Adrenal gland (tissue), 19 donors: ENCODE results near the gene ADPRS. TPM values are rescaled to one million over a fixed set of nuclear protein-coding genes. Genes with fewer than 3 reads are reported as not detected.

Experiments used
- DNase-seq, 7 donors: peaks; one replicate each; pipeline ENCODE4 v3.0.0-alpha.2; 2019 to 2020
- H3K27ac ChIP-seq, 5 donors: fragments of 200-600 bp; sonication (generic) in 4 of 5; 1 replicate in 3 of 5; 2 replicates in 2 of 5; pipeline versions ENCODE4 v1.5.1 to v1.8.0; 2016 to 2020; ENCODE audit warnings: mild to moderate bottlenecking in 1 of 5
- H3K27me3 ChIP-seq: fragments of 200-600 bp; 2 replicates; pipeline ENCODE4 v1.8.0; 2021
- H3K36me3 ChIP-seq, 2 donors: fragments of 200-600 bp; replicated peaks in 1 of 2; 1 replicate in 1 of 2; 2 replicates in 1 of 2; pipeline versions ENCODE4 v1.5.1 to v1.8.0; 2018 to 2022
- H3K4me1 ChIP-seq, 2 donors: fragments of 200-600 bp; replicated peaks in 1 of 2; 1 replicate in 1 of 2; 2 replicates in 1 of 2; pipeline versions ENCODE4 v1.5.1 to v1.8.0; 2018 to 2021
- H3K4me3 ChIP-seq, 4 donors: fragments of 200-600 bp; sonication (generic) in 3 of 4; one replicate each; pipeline ENCODE4 v1.5.1; 2016 to 2018
- H3K9me3 ChIP-seq, 3 donors: fragments of 200-600 bp; sonication (generic) in 1 of 3; replicated peaks in 1 of 3; 1 replicate in 2 of 3; 2 replicates in 1 of 3; pipeline versions ENCODE4 v1.5.1 to v1.8.0; 2016 to 2021
- POLR2A ChIP-seq, 2 donors: fragments of 450-650 bp; IDR thresholded peaks; one replicate each; pipeline ENCODE4 v1.6.1; 2017; ENCODE audit warnings: antibody characterized with exemption in 2 of 2, mild to moderate bottlenecking in 2 of 2, moderate library complexity in 1 of 2
- WGBS, 4 donors: extraction: QIAGEN DNeasy Blood & Tissue Kit in 2 of 4; methylation state at CpG; one replicate each; pipeline versions ENCODE4 v1.1.5 to v1.1.7; 2013 to 2017; 5-methylcytosine and 5-hydroxymethylcytosine counted together
- intact Hi-C, 2 donors: fragments of 100-400 bp; cut with DNase I; formaldehyde crosslinking; loops; one replicate each; pipeline versions ENCODE4 v1.14.1 to v1.15.0; 2022 to 2023
- long read RNA-seq, 10 donors: library from polyadenylated mRNA in 3 of 10; unstranded in 2 of 10; stranded (forward) in 1 of 10; transcript quantifications; one replicate each; pipeline ENCODE4 v2.0.0 and lab custom pipeline, GENCODE V29; 2021 to 2026
- polyA plus RNA-seq, 3 donors: library from polyadenylated mRNA; stranded (reverse); fragments of 200-250 nt in 2 of 3; fragments of 350-450 nt in 1 of 3; fragmentation: Illumina TruSeq in 1 of 3; extraction: RNeasy Lipid Tissue Mini Kit (QIAGEN cat#74804) in 1 of 3; gene quantifications; one replicate each; pipeline ENCODE4 v1.2.3, GENCODE V29; 2013 to 2014
- total RNA-seq, 9 donors: library from RNA; depleted of rRNA in 4 of 9; stranded (reverse); fragments of >200 nt in 4 of 9; fragments of 120-200 nt in 1 of 9; fragmentation: NEBNext Ultra II Directional in 1 of 9; extraction: Animal tissue kit (Norgen Biotek cat#: 25700) in 1 of 9; gene quantifications; one replicate each; pipeline versions ENCODE4 v1.1.0 to v1.2.4, GENCODE V29; 2013 to 2023
- TF ChIP-seq, protein P1 (sequence below), 6 experiments: fragments of 450-650 bp in 4 of 6; fragments of 200-600 bp in 2 of 6; sonication (generic) in 1 of 6; IDR thresholded peaks; 1 replicate in 5 of 6; 2 replicates in 1 of 6; pipeline versions ENCODE4 v1.5.1 to v1.8.0; 2016 to 2021; ENCODE audit warnings: antibody characterized with exemption in 6 of 6, mild to moderate bottlenecking in 2 of 6, moderate library complexity in 1 of 6
- donor health status: healthy with polysubstance abuse.
- donor health status: Bipolar disorder and iron deficiency.
- donor health status: DM: yes; HTN: yes; CAD: no.
- donor health status: DM: no; HTN: no; CAD: no.
- donor health status: DM: no; HTN: no; CAD: no.
- donor health status: DM: yes; HTN: yes; CAD: no.

The ADPRS gene, protein sequence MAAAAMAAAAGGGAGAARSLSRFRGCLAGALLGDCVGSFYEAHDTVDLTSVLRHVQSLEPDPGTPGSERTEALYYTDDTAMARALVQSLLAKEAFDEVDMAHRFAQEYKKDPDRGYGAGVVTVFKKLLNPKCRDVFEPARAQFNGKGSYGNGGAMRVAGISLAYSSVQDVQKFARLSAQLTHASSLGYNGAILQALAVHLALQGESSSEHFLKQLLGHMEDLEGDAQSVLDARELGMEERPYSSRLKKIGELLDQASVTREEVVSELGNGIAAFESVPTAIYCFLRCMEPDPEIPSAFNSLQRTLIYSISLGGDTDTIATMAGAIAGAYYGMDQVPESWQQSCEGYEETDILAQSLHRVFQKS
- total RNA-seq (10 to 100 TPM; 43.3 to 84.5 (median 55.1) TPM), polyA plus RNA-seq (10 to 100 TPM; 40.1 to 42.3 (median 40.7) TPM)
- long read RNA-seq, donor 1, transcript ADPRHL2-201 (6 exons, 1,668 nt), result major isoform, 21 of 21 reads
- long read RNA-seq, donor 1, partial matches to known transcripts, result 0 of 21 reads
- long read RNA-seq, donor 1, other reads (novel, unspliced or antisense), result 0 of 21 reads
- long read RNA-seq, donor 2, transcript ADPRHL2-201 (6 exons, 1,668 nt), result major isoform, 16 of 16 reads
- long read RNA-seq, donor 2, partial matches to known transcripts, result 0 of 16 reads
- long read RNA-seq, donor 2, other reads (novel, unspliced or antisense), result 0 of 16 reads
- long read RNA-seq, donor 3, transcript ADPRHL2-201 (6 exons, 1,668 nt), result major isoform, 11 of 55 reads
- long read RNA-seq, donor 3, partial matches to known transcripts, result 44 of 55 reads
- long read RNA-seq, donor 3, other reads (novel, unspliced or antisense), result 0 of 55 reads
- long read RNA-seq, donor 4, transcript ADPRHL2-201 (6 exons, 1,668 nt), result major isoform, 67 of 70 reads
- long read RNA-seq, donor 4, partial matches to known transcripts, result 2 of 70 reads
- long read RNA-seq, donor 4, other reads (novel, unspliced or antisense), result 1 of 70 reads
- long read RNA-seq, donor 5, transcript ADPRHL2-201 (6 exons, 1,668 nt), result major isoform, 163 of 168 reads
- long read RNA-seq, donor 5, partial matches to known transcripts, result 3 of 168 reads
- long read RNA-seq, donor 5, other reads (novel, unspliced or antisense), result 2 of 168 reads
- long read RNA-seq, donor 6, transcript ADPRHL2-201 (6 exons, 1,668 nt), result major isoform, 31 of 36 reads
- long read RNA-seq, donor 6, partial matches to known transcripts, result 4 of 36 reads
- long read RNA-seq, donor 6, other reads (novel, unspliced or antisense), result 1 of 36 reads
- long read RNA-seq, donor 7, transcript ADPRHL2-201 (6 exons, 1,668 nt), result major isoform, 6 of 21 reads
- long read RNA-seq, donor 7, partial matches to known transcripts, result 15 of 21 reads
- long read RNA-seq, donor 7, other reads (novel, unspliced or antisense), result 0 of 21 reads
- long read RNA-seq, donor 8, transcript ADPRHL2-201 (6 exons, 1,668 nt), result major isoform, 21 of 56 reads
- long read RNA-seq, donor 8, partial matches to known transcripts, result 35 of 56 reads
- long read RNA-seq, donor 8, other reads (novel, unspliced or antisense), result 0 of 56 reads
- long read RNA-seq, donor 9, transcript ADPRHL2-201 (6 exons, 1,668 nt), result major isoform, 16 of 16 reads
- long read RNA-seq, donor 9, partial matches to known transcripts, result 0 of 16 reads
- long read RNA-seq, donor 9, other reads (novel, unspliced or antisense), result 0 of 16 reads
- long read RNA-seq, donor 10, transcript ADPRHL2-201 (6 exons, 1,668 nt), result major isoform, 12 of 27 reads
- long read RNA-seq, donor 10, partial matches to known transcripts, result 15 of 27 reads
- long read RNA-seq, donor 10, other reads (novel, unspliced or antisense), result 0 of 27 reads

DNA sequence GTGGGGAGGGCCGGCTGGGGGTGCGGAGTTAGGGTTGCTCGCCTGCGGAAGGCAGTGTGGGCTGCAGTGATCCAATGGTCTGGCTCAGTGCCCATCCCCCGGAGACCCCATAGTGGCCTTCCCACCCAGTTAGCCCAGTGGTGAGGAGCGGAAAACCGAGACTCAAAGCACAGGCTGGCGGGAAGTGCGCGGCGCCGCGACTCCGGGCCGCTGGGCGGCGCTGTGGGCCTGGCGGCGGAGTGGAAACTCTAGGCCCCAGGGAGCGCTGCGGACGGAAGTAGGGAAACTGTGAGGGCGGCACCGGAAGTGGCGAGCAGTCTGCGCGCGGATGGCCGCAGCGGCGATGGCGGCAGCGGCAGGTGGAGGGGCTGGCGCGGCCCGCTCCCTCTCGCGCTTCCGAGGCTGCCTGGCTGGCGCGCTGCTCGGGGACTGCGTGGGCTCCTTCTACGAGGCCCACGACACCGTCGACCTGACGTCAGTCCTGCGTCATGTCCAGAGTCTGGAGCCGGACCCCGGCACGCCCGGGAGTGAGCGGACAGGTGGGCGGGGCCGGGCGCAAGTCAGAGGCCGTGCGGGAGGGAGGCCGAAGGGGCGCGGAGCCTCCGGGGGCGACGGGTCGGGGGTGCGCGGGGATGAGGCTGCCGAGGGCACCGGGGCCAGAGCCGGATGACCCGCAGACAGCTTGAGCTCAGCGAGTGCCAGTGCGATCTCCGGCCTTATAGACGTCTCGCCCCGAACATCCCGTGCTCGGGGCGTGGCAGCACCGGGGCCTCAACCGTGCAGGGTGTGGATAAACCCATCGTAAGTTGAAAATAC is at the start of gene ADPRS:
Gene ADPRS (plus strand): TSS at position 316 of the 816 bp plus-strand sequence. CDS start 13 bp downstream, at position 329.
- intact Hi-C loops, result loop anchor here (10.0 kb wide), 3 partner anchors 164 to 234 kb away; partner anchors contain the start of gene AGO1 (in 1 of the 2)
- Histone ChIP-seq H3K4me3 (peak within 1 kb of the TSS; percentile 7 to 93 (median 74)), H3K36me3 (peaks cover 0 to 36% of the 10 kb centered on the region in 2 donors), H3K9me3 (no peaks in the 10 kb centered on the region), H3K4me1 (peaks cover 22 to 41% of the 10 kb centered on the region in 2 donors), H3K27me3 (no peaks in the 10 kb centered on the region), H3K27ac (peak within 1 kb of the TSS; percentile 79 to 92 (median 84))
- peak; percentile 92 to 94 for TF ChIP-seq POLR2A (IDR thresholded peaks at IDR 0.05)
- TF ChIP-seq, protein P1, sequence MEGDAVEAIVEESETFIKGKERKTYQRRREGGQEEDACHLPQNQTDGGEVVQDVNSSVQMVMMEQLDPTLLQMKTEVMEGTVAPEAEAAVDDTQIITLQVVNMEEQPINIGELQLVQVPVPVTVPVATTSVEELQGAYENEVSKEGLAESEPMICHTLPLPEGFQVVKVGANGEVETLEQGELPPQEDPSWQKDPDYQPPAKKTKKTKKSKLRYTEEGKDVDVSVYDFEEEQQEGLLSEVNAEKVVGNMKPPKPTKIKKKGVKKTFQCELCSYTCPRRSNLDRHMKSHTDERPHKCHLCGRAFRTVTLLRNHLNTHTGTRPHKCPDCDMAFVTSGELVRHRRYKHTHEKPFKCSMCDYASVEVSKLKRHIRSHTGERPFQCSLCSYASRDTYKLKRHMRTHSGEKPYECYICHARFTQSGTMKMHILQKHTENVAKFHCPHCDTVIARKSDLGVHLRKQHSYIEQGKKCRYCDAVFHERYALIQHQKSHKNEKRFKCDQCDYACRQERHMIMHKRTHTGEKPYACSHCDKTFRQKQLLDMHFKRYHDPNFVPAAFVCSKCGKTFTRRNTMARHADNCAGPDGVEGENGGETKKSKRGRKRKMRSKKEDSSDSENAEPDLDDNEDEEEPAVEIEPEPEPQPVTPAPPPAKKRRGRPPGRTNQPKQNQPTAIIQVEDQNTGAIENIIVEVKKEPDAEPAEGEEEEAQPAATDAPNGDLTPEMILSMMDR (IDR thresholded peaks at IDR 0.05), result peak; percentile 86 to 99 (median 98)
- WGBS, 4 donors, result 0 to 1% (median 0%) methylated on average over 7 to 84 of the region's 84 CpGs
- DNase-seq, result peak; percentile 88 to 94 (median 90)

DNA sequence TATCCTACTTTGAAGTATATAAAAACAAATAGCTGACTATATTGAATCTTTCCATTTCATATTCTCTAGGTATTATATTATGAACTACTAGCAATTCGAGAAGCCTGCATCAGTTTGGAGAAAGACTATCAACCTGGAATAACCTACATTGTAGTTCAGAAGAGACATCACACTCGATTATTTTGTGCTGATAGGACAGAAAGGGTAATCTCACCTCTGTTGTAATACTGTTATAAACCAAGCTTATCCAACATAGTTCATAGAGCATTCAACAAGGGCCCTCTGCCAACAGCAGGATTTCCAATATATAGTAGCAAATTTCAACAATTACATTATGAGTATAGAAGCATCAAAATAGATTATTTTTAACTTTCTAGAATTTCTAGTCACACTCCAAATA is 48.5 kb upstream of the ADPRS start:
- H3K27ac ChIP-seq, result no peak overlapping the region
- DNase-seq, result no peak
- TF ChIP-seq POLR2A (IDR thresholded peaks at IDR 0.05), result no peak
- TF ChIP-seq, protein P1 (IDR thresholded peaks at IDR 0.05), result no peak
- peaks cover 2 to 3% of the 10 kb centered on the region in 2 donors for H3K4me1 ChIP-seq
- WGBS, 4 donors, result 87 to 89% (median 89%) methylated on average over 2 of the region's 2 CpGs
- no peak overlapping the region for H3K4me3 ChIP-seq
- no peaks in the 10 kb centered on the region for H3K9me3 ChIP-seq
- no peaks in the 10 kb centered on the region for H3K27me3 ChIP-seq
- intact Hi-C loops, result no loop called here
- peaks cover 0 to 54% of the 10 kb centered on the region in 2 donors for H3K36me3 ChIP-seq

DNA sequence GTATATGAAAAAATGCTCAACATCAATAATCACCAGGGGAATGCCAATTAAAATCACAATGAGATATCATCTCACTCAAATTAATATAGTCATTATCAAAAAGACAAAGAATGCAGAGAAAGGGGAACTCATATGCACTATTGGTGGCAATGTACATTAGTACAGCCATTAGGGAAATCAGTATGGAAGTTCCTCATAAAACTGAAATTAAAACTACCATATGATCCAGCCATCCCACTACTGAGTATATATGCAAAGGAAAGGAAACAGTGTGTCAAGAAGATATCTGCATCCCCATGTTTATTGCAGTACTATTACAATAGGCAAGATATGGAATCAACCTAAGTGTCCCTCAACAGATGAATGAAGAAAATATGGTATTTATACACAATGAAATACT is 36.9 kb upstream of the ADPRS start:
- Histone ChIP-seq H3K36me3 (peaks cover 0 to 7% of the 10 kb centered on the region in 2 donors), H3K4me1 (no peaks in the 10 kb centered on the region), H3K9me3 (no peaks in the 10 kb centered on the region), H3K4me3 (no peak overlapping the region), H3K27ac (no peak overlapping the region), H3K27me3 (no peaks in the 10 kb centered on the region)
- TF ChIP-seq, protein P1 (IDR thresholded peaks at IDR 0.05), result no peak
- intact Hi-C loops, result no loop called here
- DNase-seq, result no peak
